Upper lobe of right lung (tissue), 1 donor: ENCODE measurements around the gene CLEC4F. TPM values are rescaled to one million over a fixed set of nuclear protein-coding genes. Genes with fewer than 3 reads are reported as not detected.

Source experiments
- ATAC-seq: fragments of 200-7000 bp; cut with Tn5 transposase; one replicate; pipeline ENCODE4 v1.9.1; 2020; ENCODE audit warnings: mild to moderate bottlenecking, moderate library complexity
- DNase-seq: peaks from one replicate; pipeline ENCODE4 v3.0.0-alpha.2; 2020
- H3K27ac ChIP-seq: fragments of 200-600 bp; one replicate; pipeline ENCODE4 v1.8.0; 2022
- H3K27me3 ChIP-seq: fragments of 200-600 bp; one replicate; pipeline ENCODE4 v1.8.0; 2022; ENCODE audit warnings: mild to moderate bottlenecking
- H3K36me3 ChIP-seq: fragments of 200-600 bp; one replicate; pipeline ENCODE4 v1.8.0; 2022
- H3K4me1 ChIP-seq: fragments of 200-600 bp; one replicate; pipeline ENCODE4 v1.8.0; 2022
- H3K4me3 ChIP-seq: fragments of 200-600 bp; one replicate; pipeline ENCODE4 v1.8.0; 2022; ENCODE audit warnings: mild to moderate bottlenecking
- H3K9me3 ChIP-seq: fragments of 200-600 bp; one replicate; pipeline ENCODE4 v1.8.0; 2022
- CTCF ChIP-seq: fragments of 200-600 bp; IDR thresholded peaks from one replicate; pipeline ENCODE4 v1.8.0; 2022; ENCODE audit warnings: antibody characterized with exemption
- intact Hi-C: fragments of 100-400 bp; cut with DNase I; formaldehyde crosslinking; loops from one replicate; pipeline ENCODE4 v1.11.0; 2022
- total RNA-seq: library from RNA; stranded (reverse); fragmentation: NEBNext Ultra II Directional; extraction: Animal tissue kit (Norgen Biotek cat#: 25700); gene quantifications from one replicate; pipeline ENCODE4 v1.2.1, GENCODE V29; 2021
- donor health status: DM: no; HTN: yes; CAD: no; lungs with severe emphysema.

CLEC4F gene
- total RNA-seq, 1 donor from 2014 or later = 1.2 TPM

DNA sequence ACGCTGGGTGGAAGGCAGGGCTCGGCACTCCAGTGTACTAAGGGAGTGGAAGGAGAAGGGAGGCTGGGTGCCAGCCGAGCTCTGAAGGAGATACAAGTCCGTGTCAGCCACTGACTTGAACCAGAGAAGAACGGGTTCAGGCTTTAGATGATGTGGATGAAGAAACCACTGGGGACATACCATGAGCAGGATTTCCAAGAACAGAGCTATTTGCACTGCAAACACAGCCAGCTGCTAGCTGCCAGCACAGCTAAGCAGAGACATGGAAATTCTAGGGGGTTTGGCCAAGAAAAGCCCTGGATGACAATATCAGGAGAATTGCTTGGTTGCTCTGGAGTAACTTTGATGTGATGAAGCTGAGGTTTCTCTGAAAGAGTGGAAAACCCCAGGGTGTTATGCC, 10.0 kb upstream of the CLEC4F start:
- peak; percentile 39 for DNase-seq
- Histone ChIP-seq H3K4me3 (no peak overlapping the region), H3K9me3 (no peaks in the 10 kb centered on the region), H3K27ac (no peak overlapping the region), H3K27me3 (no peaks in the 10 kb centered on the region), H3K36me3 (no peaks in the 10 kb centered on the region), H3K4me1 (no peaks in the 10 kb centered on the region)
- intact Hi-C loops = no loop called here
- no peak for TF ChIP-seq CTCF
- ATAC-seq = no peak

DNA sequence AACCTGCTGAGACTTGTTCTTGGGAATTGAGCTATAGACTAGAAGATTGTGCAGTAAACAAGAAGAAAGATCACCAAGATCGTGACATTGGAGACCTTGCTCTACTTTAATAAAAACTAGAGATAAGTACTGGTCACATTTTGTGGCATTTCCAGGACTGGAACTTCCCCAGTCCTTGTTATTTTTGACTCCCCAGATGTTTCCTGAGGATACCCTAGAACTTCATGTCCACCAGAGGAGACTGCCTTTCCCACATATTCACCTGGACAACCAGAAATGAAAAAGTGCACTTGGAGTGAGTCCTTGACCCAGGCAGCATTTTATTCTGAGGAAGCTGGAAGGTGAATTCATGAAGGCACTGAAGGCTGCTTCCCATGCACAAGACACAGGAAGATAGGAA, 9.5 kb upstream of the CLEC4F start:
- Histone ChIP-seq H3K4me1 (no peaks in the 10 kb centered on the region), H3K9me3 (no peaks in the 10 kb centered on the region), H3K4me3 (no peak overlapping the region), H3K27me3 (no peaks in the 10 kb centered on the region), H3K36me3 (no peaks in the 10 kb centered on the region), H3K27ac (no peak overlapping the region)
- TF ChIP-seq CTCF = no peak
- DNase-seq (no peak), ATAC-seq (no peak)
- intact Hi-C loops = no loop called here

DNA sequence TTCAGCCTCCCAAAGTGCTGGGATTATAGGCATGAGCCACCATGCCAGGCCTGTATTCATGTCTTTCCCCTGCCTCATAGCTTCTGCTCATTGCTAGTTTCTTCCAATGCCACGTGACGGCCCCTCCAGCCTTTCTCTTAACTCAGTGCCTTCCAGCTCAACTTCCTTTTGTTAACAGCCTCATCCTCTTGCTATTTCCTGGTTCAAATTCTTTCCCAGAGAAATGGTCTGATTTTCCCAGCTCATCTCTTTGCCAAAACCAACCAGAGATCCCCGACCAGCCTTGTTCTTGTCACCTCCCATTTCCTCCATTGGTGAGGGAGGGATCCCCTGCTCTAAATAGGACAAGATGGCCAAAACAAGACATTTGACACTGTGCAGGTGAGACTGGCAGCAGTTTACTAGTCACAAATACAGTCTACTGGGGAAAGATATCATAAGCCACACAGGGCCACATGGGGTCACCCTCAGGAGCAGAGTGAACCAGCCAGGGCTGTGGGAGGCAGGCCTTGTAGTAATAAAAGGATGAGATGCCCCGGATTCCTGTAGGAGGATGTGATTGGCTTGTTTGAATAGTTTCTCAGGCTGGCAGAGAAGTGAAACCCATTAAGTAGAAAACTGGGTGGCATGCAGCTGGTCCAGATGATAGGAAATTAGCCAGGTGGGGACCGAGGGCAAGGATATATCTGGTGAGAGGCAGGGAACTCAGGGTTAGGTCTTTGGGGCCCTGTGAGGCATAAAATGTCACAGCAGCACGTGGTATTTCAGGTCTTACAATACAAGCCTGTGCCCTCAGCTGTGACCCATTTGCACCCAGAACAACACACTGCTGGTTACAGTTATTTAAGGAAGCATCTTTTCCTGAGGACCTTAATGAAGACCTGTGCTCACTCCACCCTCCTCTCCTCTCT, 8.8 kb upstream of the CLEC4F start:
- no peak for TF ChIP-seq CTCF
- DNase-seq (peak; percentile 15), ATAC-seq (no peak)
- intact Hi-C loops = no loop called here
- no peak overlapping the region for H3K27ac ChIP-seq
- H3K36me3 ChIP-seq = no peaks in the 10 kb centered on the region
- H3K27me3 ChIP-seq = no peaks in the 10 kb centered on the region
- H3K9me3 ChIP-seq = no peaks in the 10 kb centered on the region
- H3K4me3 ChIP-seq = no peak overlapping the region
- no peaks in the 10 kb centered on the region for H3K4me1 ChIP-seq

GRCh38 chr2:70828115-70828514, 7.7 kb upstream of the CLEC4F start:
- DNase-seq = peak; percentile 40
- Histone ChIP-seq H3K4me1 (no peaks in the 10 kb centered on the region), H3K9me3 (no peaks in the 10 kb centered on the region), H3K27ac (no peak overlapping the region), H3K36me3 (no peaks in the 10 kb centered on the region), H3K27me3 (no peaks in the 10 kb centered on the region), H3K4me3 (no peak overlapping the region)
- TF ChIP-seq CTCF = no peak
- intact Hi-C loops = no loop called here
- ATAC-seq = no peak

- Histone ChIP-seq H3K9me3 (no peaks in the 10 kb centered on the region), H3K27ac (no peak overlapping the region), H3K27me3 (no peaks in the 10 kb centered on the region), H3K36me3 (no peaks in the 10 kb centered on the region), H3K4me3 (no peak overlapping the region), H3K4me1 (no peaks in the 10 kb centered on the region)
- DNase-seq (peak; percentile 58), ATAC-seq (no peak)
- intact Hi-C loops = no loop called here
- no peak for TF ChIP-seq CTCF
These were observed 7.0 kb upstream of the CLEC4F start for GRCh38 chr2:70827388-70827787.
